Transverse colon (tissue), 4 donors: Measurements from ENCODE around the gene RIT2. TPM values are rescaled to one million over a fixed set of nuclear protein-coding genes. Genes with fewer than 3 reads are reported as not detected.
"Not testable (repeated sequence)": the region's sequence is repeated elsewhere in the genome, so short reads cannot be mapped to it uniquely, and the experiment has no call there.

Experiments
- DNase-seq: peaks from one replicate; pipeline ENCODE4 v3.0.0-alpha.2; 2019
- H3K27ac ChIP-seq, 4 donors: fragments of 200-600 bp; sonication (generic); 2 replicates each; pipeline ENCODE4 v1.5.1; 2016 to 2018; ENCODE audit warnings: inconsistent platforms in 4 of 4
- H3K27me3 ChIP-seq: fragments of 200-600 bp; sonication (generic); 2 replicates; pipeline ENCODE4 v1.5.1; 2017; ENCODE audit warnings: inconsistent platforms
- H3K36me3 ChIP-seq, 4 donors: fragments of 200-600 bp; sonication (generic); 2 replicates each; pipeline ENCODE4 v1.5.1; 2017 to 2019; ENCODE audit warnings: inconsistent platforms in 4 of 4
- H3K4me1 ChIP-seq, 4 donors: fragments of 200-600 bp; sonication (generic); 2 replicates each; pipeline ENCODE4 v1.5.1; 2017 to 2020; ENCODE audit warnings: inconsistent platforms in 4 of 4
- H3K4me3 ChIP-seq, 4 donors: fragments of 200-600 bp; sonication (generic); 1 replicate in 1 of 4; 2 replicates in 3 of 4; pipeline versions ENCODE4 v1.5.1 to v1.6.1; 2017 to 2019; ENCODE audit warnings: inconsistent platforms in 4 of 4
- H3K9me3 ChIP-seq, 2 donors: fragments of 200-600 bp; sonication (generic); 2 replicates each; pipeline ENCODE4 v1.5.1; 2017 to 2019; ENCODE audit warnings: inconsistent platforms in 2 of 2
- CTCF ChIP-seq, 5 experiments: fragments of 200-600 bp in 3 of 5; fragments of 450-650 bp in 2 of 5; sonication (generic) in 3 of 5; IDR thresholded peaks; 1 replicate in 2 of 5; 2 replicates in 3 of 5; pipeline ENCODE4 v1.5.1; 2016 to 2017; ENCODE audit warnings: antibody characterized with exemption in 5 of 5, inconsistent platforms in 3 of 5, mild to moderate bottlenecking in 2 of 5, moderate library complexity in 1 of 5
- EP300 ChIP-seq: sonication (generic); formaldehyde crosslinking; IDR thresholded peaks from one replicate; pipeline ENCODE4 v1.6.1; 2017; ENCODE audit warnings: antibody characterized with exemption, low read depth
- POLR2A ChIP-seq: fragments of 450-650 bp; IDR thresholded peaks from one replicate; pipeline ENCODE4 v1.6.1; 2016; ENCODE audit warnings: antibody characterized with exemption, mild to moderate bottlenecking, moderate library complexity
- POLR2AphosphoS5 ChIP-seq, 3 donors: sonication (generic); formaldehyde crosslinking; IDR thresholded peaks; one replicate each; pipeline ENCODE4 v1.6.1; 2016; ENCODE audit warnings: antibody characterized with exemption in 3 of 3
- WGBS, 2 donors: methylation state at CpG; one replicate each; pipeline ENCODE4 v1.1.5; 2018; ENCODE audit warnings: low coverage in 1 of 2; 5-methylcytosine and 5-hydroxymethylcytosine counted together
- in situ Hi-C, 4 donors: fragments of 200-750 bp; cut with MboI; loops; one replicate each; pipeline versions ENCODE4 v1.15.0 to v1.15.1; 2017; ENCODE audit warnings: low sequenced_read_pairs in 3 of 4, low pct_ligation_motif_present in 1 of 4, low pct_unique_long_range_greater_than_20kb in 1 of 4
- intact Hi-C: fragments of 100-400 bp; cut with DNase I; formaldehyde crosslinking; loops from one replicate; pipeline ENCODE4 v1.15.1; 2023; ENCODE audit warnings: low total_unique reads
- total RNA-seq, 4 donors: library from RNA; depleted of rRNA; stranded (reverse); fragments of >200 nt; gene quantifications; one replicate each; pipeline ENCODE4 v1.1.0, GENCODE V29; 2016

RIT2 gene
- total RNA-seq, 4 donors from 2014 or later, result not detected

- DNase-seq, result no peak
- intact Hi-C loops, result no loop called here
- TF ChIP-seq CTCF (IDR thresholded peaks at IDR 0.05), result no peak
- in situ Hi-C loops, result no loop called here
- Histone ChIP-seq H3K36me3 (no peaks in the 10 kb centered on the region), H3K9me3 (no peaks in the 10 kb centered on the region), H3K4me3 (no peak overlapping the region), H3K27ac (no peak overlapping the region), H3K27me3 (no peaks in the 10 kb centered on the region), H3K4me1 (no peaks in the 10 kb centered on the region)
These were observed 373.0 kb downstream of the RIT2 start for GRCh38 chr18:42742474-42742873.

GRCh38 chr18:42741805-42742347 is 373.6 kb downstream of the RIT2 start:
- intact Hi-C loops, H3K27ac ChIP-seq, H3K4me1 ChIP-seq, H3K36me3 ChIP-seq, in situ Hi-C loops, H3K4me3 ChIP-seq, H3K9me3 ChIP-seq, H3K27me3 ChIP-seq, DNase-seq: not testable (repeated sequence)
- 81 to 82% methylated on average over 9 to 12 of the region's 12 CpGs for WGBS, 2 donors

GRCh38 chr18:42741299-42741698 is 374.2 kb downstream of the RIT2 start:
- H3K36me3 ChIP-seq, in situ Hi-C loops, H3K4me1 ChIP-seq, H3K27ac ChIP-seq, DNase-seq, H3K4me3 ChIP-seq, intact Hi-C loops, H3K27me3 ChIP-seq, H3K9me3 ChIP-seq: not testable (repeated sequence)
- WGBS, 2 donors, result 44 to 50% methylated on average over 1 to 2 of the region's 2 CpGs

GRCh38 chr18:42736074-42736473 is 379.4 kb downstream of the RIT2 start:
- Histone ChIP-seq H3K36me3 (no peaks in the 10 kb centered on the region), H3K4me1 (no peaks in the 10 kb centered on the region), H3K27me3 (no peaks in the 10 kb centered on the region), H3K4me3 (no peak overlapping the region), H3K27ac (no peak overlapping the region), H3K9me3 (no peaks in the 10 kb centered on the region)
- TF ChIP-seq CTCF (IDR thresholded peaks at IDR 0.05) (no peak), POLR2A (no peak), POLR2AphosphoS5 (IDR thresholded peaks at IDR 0.05) (no peak), EP300 (no peak)
- intact Hi-C loops, result no loop called here
- no peak for DNase-seq
- in situ Hi-C loops, result no loop called here
- WGBS, 2 donors, result 51 to 82% methylated on average over 1 of the region's 1 CpG

- Histone ChIP-seq H3K27me3 (no peaks in the 10 kb centered on the region), H3K4me1 (no peaks in the 10 kb centered on the region), H3K4me3 (no peak overlapping the region), H3K9me3 (no peaks in the 10 kb centered on the region), H3K36me3 (no peaks in the 10 kb centered on the region), H3K27ac (no peak overlapping the region)
- 71% methylated on average over 3 of the region's 3 CpGs; no CpG with 5 or more reads in 1 of the 2 donors for WGBS, 2 donors
- no peak for TF ChIP-seq POLR2AphosphoS5 (IDR thresholded peaks at IDR 0.05)
- no peak for TF ChIP-seq CTCF (IDR thresholded peaks at IDR 0.05)
- TF ChIP-seq EP300, result no peak
- no peak for TF ChIP-seq POLR2A
- DNase-seq, result no peak
- intact Hi-C loops (no loop called here), in situ Hi-C loops (no loop called here)
These were observed 381.0 kb downstream of the RIT2 start for GRCh38 chr18:42734520-42734919.
